Measurements from ENCODE around the gene TNRC6C.
"Not testable (repeated sequence)": the region's sequence is repeated elsewhere in the genome, so short reads cannot be mapped to it uniquely, and the experiment has no call there.

Gene TNRC6C

DNA sequence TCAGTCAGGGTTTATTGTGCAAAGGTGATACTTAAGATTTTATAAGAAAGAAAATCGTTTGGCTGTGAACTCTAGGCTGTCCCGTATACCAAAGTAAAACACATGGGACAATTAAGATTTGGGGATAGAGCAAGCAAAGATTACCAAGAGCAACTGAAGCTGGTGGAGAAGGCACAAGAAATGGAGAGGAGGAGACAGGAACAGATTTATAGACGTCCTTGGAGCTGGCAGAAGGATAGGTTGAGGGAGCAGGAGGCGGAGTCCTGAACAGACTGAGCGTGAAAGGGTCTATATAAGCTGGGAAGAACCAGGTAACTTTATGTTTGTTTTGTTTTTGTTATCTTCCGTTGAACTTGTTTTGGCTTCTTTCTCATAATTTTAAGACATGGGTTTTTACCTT, 3.8 kb downstream of the TNRC6C start:
- DNase-seq = no peak

- DNase-seq = no peak
These were observed 4.9 kb downstream of the TNRC6C start for GRCh38 chr17:77963441-77963840.

DNA sequence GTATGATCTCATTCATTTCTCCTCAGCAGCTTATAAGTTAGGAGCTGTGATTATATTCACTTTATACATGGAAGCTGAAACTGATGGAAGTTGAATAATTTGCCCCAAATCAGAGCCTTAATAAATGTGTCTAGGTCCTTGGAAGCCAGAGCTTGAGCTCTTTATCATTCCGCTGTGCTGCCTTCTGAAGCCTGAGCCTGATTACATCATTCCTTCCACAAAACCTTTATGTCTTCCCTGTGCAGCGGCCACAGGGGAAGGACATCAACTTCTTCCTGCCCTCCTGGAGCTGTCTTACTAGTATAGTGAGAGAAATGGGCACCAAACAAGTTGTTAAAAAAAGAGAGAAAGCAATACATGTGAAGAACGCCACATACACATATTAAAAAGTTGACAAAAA, 6.8 kb downstream of the TNRC6C start:
- DNase-seq = no peak

DNA sequence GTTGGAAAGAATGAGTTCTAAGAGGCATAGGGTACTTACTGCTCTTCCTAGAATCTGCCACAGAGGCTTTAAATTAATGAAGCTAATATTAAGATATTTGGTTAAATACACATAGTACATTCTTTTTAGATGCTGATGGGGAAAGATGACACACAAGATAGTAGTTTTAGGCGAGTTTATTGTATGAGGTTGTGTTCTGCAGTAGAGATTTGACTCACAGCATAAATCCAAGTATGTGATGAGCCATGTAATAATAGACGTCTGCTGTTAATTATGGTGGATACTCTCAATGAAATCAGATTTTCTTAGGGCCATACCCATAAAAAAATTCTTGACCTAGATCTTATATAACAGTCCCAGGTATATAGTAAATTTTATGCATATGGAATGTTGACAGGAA, 8.0 kb downstream of the TNRC6C start:
- no peak for DNase-seq

- no peak for DNase-seq
These were observed 10.3 kb downstream of the TNRC6C start for GRCh38 chr17:77968788-77969187.

GRCh38 chr17:77972271-77972670, 13.8 kb downstream of the TNRC6C start:
- not testable (repeated sequence) for DNase-seq

GRCh38 chr17:77973953-77974352, 15.4 kb downstream of the TNRC6C start:
- DNase-seq = no peak

DNA sequence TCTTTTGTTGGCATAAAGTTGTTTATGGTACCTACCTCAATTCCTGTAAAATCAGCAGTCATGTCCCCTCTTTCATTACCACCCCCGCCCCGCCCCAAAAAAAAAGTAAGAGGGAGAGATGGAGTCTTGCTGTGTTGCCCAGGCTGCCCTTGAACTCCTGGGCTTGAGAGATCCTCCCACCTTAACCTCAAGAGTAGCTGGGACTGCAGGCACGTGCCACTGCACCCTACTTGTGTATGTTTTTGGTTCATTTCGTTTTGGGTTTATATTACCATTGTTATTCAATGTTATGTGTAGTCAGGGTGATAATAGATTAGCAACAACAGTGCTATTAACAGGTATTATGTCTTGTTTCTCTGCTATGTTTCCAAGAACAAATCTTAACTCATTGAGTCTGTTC, 15.9 kb downstream of the TNRC6C start:
- DNase-seq = no peak

- not testable (repeated sequence) for DNase-seq
These were observed 23.9 kb downstream of the TNRC6C start for GRCh38 chr17:77982430-77982829.

DNA sequence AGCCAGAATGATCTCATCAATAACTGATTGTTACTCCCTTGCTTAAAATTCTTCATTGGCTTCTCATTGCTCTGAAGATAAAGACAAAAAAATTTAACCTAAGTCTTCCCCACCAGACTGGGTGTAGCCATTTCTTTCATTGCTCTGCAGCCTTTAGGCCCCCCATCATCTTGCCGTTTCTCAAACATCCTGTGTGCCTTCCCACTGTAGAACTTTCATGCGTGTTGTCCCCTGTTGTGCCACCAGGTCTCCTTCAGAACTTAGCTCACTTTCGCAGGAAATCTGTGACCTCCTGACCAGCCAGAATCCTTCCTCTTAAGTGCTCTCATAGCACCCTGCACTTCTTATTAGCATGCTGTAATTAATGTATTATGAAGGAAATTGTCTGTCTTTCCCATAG, 31.8 kb downstream of the TNRC6C start:
- DNase-seq = no peak

- DNase-seq = not testable (repeated sequence)
These were observed 35.2 kb downstream of the TNRC6C start for GRCh38 chr17:77993735-77994134.

DNA sequence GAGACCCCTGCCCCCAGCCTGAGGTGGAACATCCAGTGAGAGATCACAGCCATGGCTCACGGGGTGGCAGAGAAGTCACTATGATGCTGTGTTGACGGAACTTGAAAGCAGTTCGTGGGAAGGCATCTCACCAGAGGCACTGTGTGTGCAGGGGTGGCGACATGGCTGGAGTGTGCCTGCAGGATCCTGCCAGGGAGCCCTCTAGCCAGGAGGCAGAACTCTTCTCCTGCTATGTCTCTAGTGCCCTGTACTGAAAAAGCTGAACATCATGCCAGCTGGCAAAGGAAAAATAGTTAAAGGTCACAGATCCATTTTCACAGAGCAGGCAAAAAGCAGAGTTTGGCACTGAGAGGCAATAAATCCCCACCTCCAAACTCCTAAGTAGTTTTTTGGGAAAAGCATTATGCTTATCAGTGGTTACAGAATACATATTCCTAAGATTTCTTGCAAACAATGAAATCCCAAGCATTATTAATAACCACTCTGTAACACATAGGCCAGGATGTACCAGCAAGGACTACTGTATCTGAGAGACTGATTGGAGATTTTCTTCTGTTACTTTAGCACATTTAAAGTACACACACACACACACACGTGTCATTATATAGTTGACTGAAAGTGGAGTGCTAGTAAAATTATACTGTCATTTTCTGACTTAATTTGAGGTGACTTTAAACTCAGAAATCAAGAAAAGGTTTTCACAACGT, 36.8 kb downstream of the TNRC6C start:
- no peak for DNase-seq

DNA sequence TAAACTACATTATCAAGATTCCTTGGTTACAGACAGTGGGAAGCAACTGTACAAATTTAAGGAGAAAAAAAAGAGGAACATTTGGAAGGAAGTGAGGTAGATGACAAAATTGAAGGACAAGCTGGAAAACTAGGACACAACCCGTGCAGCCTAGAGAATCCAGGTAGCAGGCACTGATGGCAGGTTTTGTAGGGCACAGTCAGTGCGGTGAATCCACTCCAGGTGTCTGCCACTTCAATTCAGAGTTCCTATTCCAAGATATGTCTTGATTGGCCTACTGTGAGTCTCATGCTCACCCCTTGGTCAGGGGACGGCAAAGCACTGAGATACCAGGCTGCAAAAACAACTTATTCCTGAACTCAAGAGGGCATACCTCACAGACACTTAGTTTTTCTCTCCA, 37.8 kb downstream of the TNRC6C start:
- DNase-seq = no peak

GRCh38 chr17:77999413-78000173, 41.1 kb downstream of the TNRC6C start:
- DNase-seq = no peak

- no peak for DNase-seq
These were observed 41.8 kb downstream of the TNRC6C start for GRCh38 chr17:78000341-78000740.

DNA sequence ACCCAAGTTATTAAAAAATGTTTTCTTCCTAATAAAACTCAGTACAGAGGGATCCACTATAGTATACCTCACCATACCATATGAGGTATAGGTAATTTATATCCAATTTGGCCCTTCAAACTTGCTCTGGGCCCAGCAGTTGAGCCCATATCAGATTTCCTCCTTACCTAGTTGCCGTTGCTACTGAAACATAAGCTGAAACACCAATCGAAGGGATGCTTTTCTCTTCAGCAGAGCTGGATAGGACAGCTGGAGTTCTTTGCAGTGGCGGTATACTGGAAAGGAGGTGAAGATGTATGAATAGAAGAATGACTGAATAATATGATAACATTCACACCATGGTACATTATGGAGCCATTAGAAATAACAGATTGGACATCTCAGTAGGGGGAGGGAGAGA, 42.7 kb downstream of the TNRC6C start:
- no peak for DNase-seq

DNA sequence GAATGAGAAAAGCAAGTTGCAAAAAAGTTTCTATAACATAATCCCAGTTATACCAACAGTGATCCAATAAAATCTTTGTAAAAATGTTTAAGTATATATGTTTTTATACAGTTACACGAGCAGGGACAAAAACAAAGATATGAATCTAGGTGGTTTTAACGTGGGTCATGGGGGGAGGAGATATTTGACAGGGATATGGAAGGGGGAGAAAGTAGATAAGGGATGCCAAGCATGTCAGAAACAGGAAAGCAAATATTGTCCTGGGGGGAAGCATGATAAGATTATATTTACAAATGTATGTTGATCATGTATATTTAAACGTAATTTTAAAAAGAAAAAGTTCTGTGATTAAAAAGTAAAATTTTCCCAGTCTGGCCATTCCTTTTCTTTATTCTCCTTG, 43.1 kb downstream of the TNRC6C start:
- DNase-seq = no peak

GRCh38 chr17:78002166-78002565, 43.7 kb downstream of the TNRC6C start:
- no peak for DNase-seq

- DNase-seq = no peak
These were observed 47.1 kb downstream of the TNRC6C start for GRCh38 chr17:78005452-78006171.

DNA sequence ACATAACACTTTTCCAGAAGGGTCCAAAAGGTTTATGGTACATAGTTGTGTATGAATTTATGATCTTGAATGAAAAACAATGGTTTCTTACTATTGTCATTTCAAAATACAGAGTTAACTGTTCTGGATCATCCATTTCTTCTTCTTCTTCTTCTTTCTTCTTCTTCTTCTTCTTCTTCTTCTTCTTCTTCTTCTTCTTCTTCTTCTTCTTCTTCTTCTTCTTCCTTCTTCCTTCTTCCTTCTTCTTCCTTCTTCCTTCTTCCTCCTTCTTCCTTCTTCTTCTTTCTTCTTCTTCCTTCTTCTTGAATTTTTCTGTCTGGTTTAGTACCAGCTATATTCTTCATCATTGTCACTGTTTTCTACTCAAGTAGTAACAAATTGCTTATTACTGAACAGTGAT, 47.8 kb downstream of the TNRC6C start:
- no peak for DNase-seq

- DNase-seq = no peak
These were observed 49.1 kb downstream of the TNRC6C start for GRCh38 chr17:78007647-78008046.

DNA sequence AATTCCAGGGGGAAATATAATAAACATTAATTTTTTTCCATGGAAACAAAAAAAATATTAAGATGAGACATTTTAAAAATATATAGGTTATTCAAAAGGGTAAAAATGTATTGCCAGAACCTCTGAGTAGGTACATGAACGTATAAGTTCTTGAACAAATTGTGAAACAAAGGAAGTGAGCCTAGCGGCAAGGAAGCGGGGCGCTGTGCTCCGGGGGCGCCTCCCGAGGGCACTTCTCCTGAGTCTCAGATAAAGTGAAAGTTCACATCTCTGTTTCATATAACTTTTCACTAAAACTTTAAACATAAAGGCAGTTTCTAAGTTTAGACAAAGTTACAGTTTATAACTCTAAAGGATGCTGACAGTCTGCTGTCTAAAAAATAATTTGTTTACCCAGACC, 52.3 kb downstream of the TNRC6C start:
- no peak for DNase-seq

DNA sequence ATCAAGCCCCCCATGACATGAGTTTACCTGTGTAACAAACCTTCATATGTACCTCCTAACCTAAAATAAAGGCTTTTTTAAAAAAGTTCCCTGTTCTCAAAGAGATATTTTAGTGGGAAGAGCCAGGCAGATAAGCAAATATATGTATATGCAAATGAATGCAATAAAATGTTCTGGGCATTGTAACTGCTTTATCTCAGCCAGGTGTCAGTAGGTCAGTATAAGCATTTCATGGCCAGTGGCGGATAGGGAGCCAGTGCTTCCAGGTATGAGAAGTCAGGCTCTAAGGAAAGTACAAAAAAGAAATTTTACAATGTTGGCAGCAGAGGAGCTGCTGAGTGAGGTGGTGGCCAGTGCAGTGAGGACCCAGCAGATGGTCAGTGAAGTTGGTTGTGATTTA, 53.9 kb downstream of the TNRC6C start:
- DNase-seq = no peak

All from right kidney (tissue), 1 donor.